CD4-positive, alpha-beta memory T cell (primary cell): ENCODE data around the gene FAM110D. TPM values are rescaled to one million over a fixed set of nuclear protein-coding genes. Genes with fewer than 3 reads are reported as not detected.

ENCODE experiments used
- CTCF ChIA-PET: fragments of 350-600 bp; sonication (Branson Sonifier 250); formaldehyde crosslinking; loops from one replicate; lab custom pipeline; 2021; ENCODE audit warnings: inconsistent platforms; ENCODE audit not compliant: partially characterized antibody; lab: Charles Lee
- POLR2A ChIA-PET: fragments of 350-600 bp; sonication (Branson Sonifier 250); formaldehyde crosslinking; loops from one replicate; lab custom pipeline; 2021; ENCODE audit not compliant: partially characterized antibody; lab: Charles Lee
- DNase-seq, 5 donors: peaks; one replicate each; pipeline versions ENCODE4 v3.0.0 to v3.0.0-alpha.2; 2020 to 2022; ENCODE audit warnings: mixed read lengths in 1 of 5
- H3K27ac ChIP-seq: one replicate; pipeline ENCODE4 v1.7.0; 2013; ENCODE audit warnings: low read depth, low read length
- H3K27me3 ChIP-seq: 2 replicates; pipeline ENCODE4 v1.7.0; 2013; ENCODE audit warnings: mild to moderate bottlenecking, low read length, moderate library complexity; ENCODE audit not compliant: insufficient read depth
- H3K36me3 ChIP-seq: 2 replicates; pipeline ENCODE4 v1.7.0; 2013; ENCODE audit warnings: mild to moderate bottlenecking, low read length, moderate library complexity; ENCODE audit not compliant: insufficient read depth
- H3K4me1 ChIP-seq: 2 replicates; pipeline ENCODE4 v1.7.0; 2013; ENCODE audit warnings: mild to moderate bottlenecking, low read length, moderate library complexity; ENCODE audit not compliant: insufficient read depth
- H3K4me3 ChIP-seq, 2 donors: one replicate each; pipeline ENCODE4 v1.7.0; 2013; ENCODE audit warnings: low read length in 2 of 2, mild to moderate bottlenecking in 1 of 2
- H3K9me3 ChIP-seq, 2 donors: one replicate each; pipeline ENCODE4 v1.7.0; 2013; ENCODE audit warnings: low read length in 2 of 2, control low read depth in 1 of 2; ENCODE audit not compliant: control insufficient read depth in 1 of 2
- H3K27ac Mint-ChIP-seq, 7 donors: one replicate each; pipeline ENCODE4 v1.8.0; 2020 to 2021; ENCODE audit warnings: mixed read lengths in 7 of 7, mild to moderate bottlenecking in 6 of 7, inconsistent platforms in 3 of 7, moderate library complexity in 3 of 7
- H3K27me3 Mint-ChIP-seq, 2 donors: one replicate each; pipeline ENCODE4 v1.8.0; 2020 to 2021; ENCODE audit warnings: mixed read lengths in 2 of 2
- H3K36me3 Mint-ChIP-seq, 2 donors: one replicate each; pipeline ENCODE4 v1.8.0; 2020 to 2021; ENCODE audit warnings: mixed read lengths in 2 of 2, inconsistent platforms in 1 of 2, mild to moderate bottlenecking in 1 of 2
- H3K4me1 Mint-ChIP-seq, 4 donors: one replicate each; pipeline ENCODE4 v1.8.0; 2020 to 2021; ENCODE audit warnings: mixed read lengths in 4 of 4, mild to moderate bottlenecking in 1 of 4
- H3K4me3 Mint-ChIP-seq, 8 donors: one replicate each; pipeline ENCODE4 v1.8.0; 2020 to 2021; ENCODE audit warnings: mixed read lengths in 8 of 8, mild to moderate bottlenecking in 7 of 8, moderate library complexity in 6 of 8, inconsistent platforms in 3 of 8
- H3K9me3 Mint-ChIP-seq, 8 donors: one replicate each; pipeline ENCODE4 v1.8.0; 2020 to 2021; ENCODE audit warnings: mixed read lengths in 8 of 8, mild to moderate bottlenecking in 5 of 8, inconsistent platforms in 3 of 8, moderate library complexity in 1 of 8
- intact Hi-C: fragments of 100-400 bp; cut with micrococcal nuclease; formaldehyde crosslinking; loops from one replicate; pipeline ENCODE4 v1.15.1; 2023
- polyA plus RNA-seq, 2 donors: library from polyadenylated mRNA; unstranded; fragments of 300-500 nt; fragmentation: Illumina TruSeq; gene quantifications; one replicate each; pipeline ENCODE4 v1.2.3, GENCODE V29; 2021
- total RNA-seq, 2 experiments: library from RNA; stranded (reverse); gene quantifications; one replicate each; pipeline ENCODE4 v1.2.3, GENCODE V29; 2021

FAM110D gene
- total and polyA plus RNA-seq, 4 experiments from 2014 or later: not detected

- POLR2A ChIA-PET: interaction anchor here (2.0 kb wide), 1 partner anchor 34 kb away, joined by 9 read pairs; the partner anchor contains the start of gene ZNF593
- CTCF ChIA-PET: interaction anchor here (0.7 to 2.7 kb wide), 5 partner anchors 13 to 72 kb away, joined by 3 to 19 read pairs (median 5); partner anchors contain the start of genes CATSPER4, CEP85 and ZNF593
- DNase-seq: no peak
These were observed 44.9 kb downstream of the FAM110D start for GRCh38 chr1:26203642-26204318.

GRCh38 chr1:26210147-26210870 is 51.4 kb downstream of the FAM110D start:
- Mint-ChIP-seq H3K27me3 (no peaks in the 10 kb centered on the region), H3K4me3 (no peak overlapping the region), H3K4me1 (no peaks in the 10 kb centered on the region), H3K27ac (peak overlapping the region in 4 of 7 donors; percentile 1 to 45 (median 8)), H3K36me3 (no peaks in the 10 kb centered on the region), H3K9me3 (no peaks in the 10 kb centered on the region)
- Histone ChIP-seq H3K4me1 (no peaks in the 10 kb centered on the region), H3K4me3 (no peak overlapping the region), H3K27me3 (no peaks in the 10 kb centered on the region), H3K36me3 (no peaks in the 10 kb centered on the region), H3K9me3 (no peaks in the 10 kb centered on the region), H3K27ac (no peak overlapping the region)
- intact Hi-C loops: no loop called here
- CTCF ChIA-PET: interaction anchor here (0.9 to 2.5 kb wide), 3 partner anchors 23 to 40 kb away, joined by 3 to 10 read pairs (median 3); partner anchors contain the start of genes CEP85 and ZNF593
- POLR2A ChIA-PET: no interaction called here
- DNase-seq: no peak

More at GRCh38 chr1:26203642-26204318, 44.9 kb downstream of the FAM110D start:
- no peak overlapping the region for H3K4me3 ChIP-seq
- no peaks in the 10 kb centered on the region for H3K27me3 ChIP-seq
- intact Hi-C loops: loop anchor here (2.0 kb wide), 1 partner anchor 31 kb away; the partner anchor contains the start of gene CEP85
- no peaks in the 10 kb centered on the region for H3K27me3 Mint-ChIP-seq
- no peak overlapping the region for H3K27ac ChIP-seq
- H3K27ac Mint-ChIP-seq: peak overlapping the region in 5 of 7 donors; percentile 1 to 98 (median 76)
- H3K9me3 Mint-ChIP-seq: no peaks in the 10 kb centered on the region
- no peaks in the 10 kb centered on the region for H3K36me3 Mint-ChIP-seq
- no peaks in the 10 kb centered on the region for H3K36me3 ChIP-seq
- H3K4me1 Mint-ChIP-seq: peaks cover 30 to 46% (median 37%) of the 10 kb centered on the region in 4 donors
- H3K9me3 ChIP-seq: no peaks in the 10 kb centered on the region
- peaks cover 32% of the 10 kb centered on the region for H3K4me1 ChIP-seq
- no peak overlapping the region for H3K4me3 Mint-ChIP-seq

- no peaks in the 10 kb centered on the region for H3K27me3 Mint-ChIP-seq
These were observed 53.8 kb downstream of the FAM110D start for GRCh38 chr1:26212726-26213125.

GRCh38 chr1:26213335-26213905 is 54.5 kb downstream of the FAM110D start:
- DNase-seq: no peak
- Histone ChIP-seq H3K36me3 (no peaks in the 10 kb centered on the region), H3K27ac (no peak overlapping the region), H3K9me3 (no peaks in the 10 kb centered on the region), H3K27me3 (no peaks in the 10 kb centered on the region), H3K4me1 (no peaks in the 10 kb centered on the region), H3K4me3 (no peak overlapping the region)
- Mint-ChIP-seq H3K27ac (no peak overlapping the region), H3K9me3 (no peaks in the 10 kb centered on the region), H3K4me1 (no peaks in the 10 kb centered on the region), H3K4me3 (no peak overlapping the region), H3K36me3 (no peaks in the 10 kb centered on the region), H3K27me3 (no peaks in the 10 kb centered on the region)
- ChIA-PET CTCF (interaction anchor here (0.7 kb wide), 2 partner anchors 21 to 108 kb away, joined by 3 read pairs; partner anchors contain the start of gene CEP85), POLR2A (no interaction called here)
- intact Hi-C loops: no loop called here

More at GRCh38 chr1:26212726-26213125, 53.8 kb downstream of the FAM110D start:
- no peaks in the 10 kb centered on the region for H3K36me3 Mint-ChIP-seq
- no peak overlapping the region for H3K4me3 ChIP-seq
- H3K36me3 ChIP-seq: no peaks in the 10 kb centered on the region
- intact Hi-C loops: no loop called here
- no peaks in the 10 kb centered on the region for H3K9me3 ChIP-seq
- no peak for DNase-seq
- no peaks in the 10 kb centered on the region for H3K4me1 Mint-ChIP-seq
- no peaks in the 10 kb centered on the region for H3K4me1 ChIP-seq
- no peak overlapping the region for H3K27ac Mint-ChIP-seq
- ChIA-PET CTCF (interaction anchor here (0.6 kb wide), 1 partner anchor 1207 kb away, joined by 3 read pairs; no protein-coding TSS in a partner anchor), POLR2A (no interaction called here)
- no peaks in the 10 kb centered on the region for H3K9me3 Mint-ChIP-seq
- H3K4me3 Mint-ChIP-seq: no peak overlapping the region
- no peaks in the 10 kb centered on the region for H3K27me3 ChIP-seq
- H3K27ac ChIP-seq: no peak overlapping the region

Other genes with a start within 250 kb of the FAM110D start
- gene PAFAH2, start 161.0 kb upstream of the FAM110D start, total RNA-seq: 10 to 100 TPM; 18.3 to 20.0 TPM
- 10 to 100 TPM; 10.1 to 12.3 TPM for gene PAFAH2, start 161.0 kb upstream of the FAM110D start, polyA plus RNA-seq
- gene EXTL1, start 137.3 kb upstream of the FAM110D start, total RNA-seq: under 1 TPM; 0.12 to 0.19 TPM
- not detected for gene EXTL1, start 137.3 kb upstream of the FAM110D start, polyA plus RNA-seq
- not detected for gene SLC30A2, start 113.0 kb upstream of the FAM110D start, total RNA-seq
- not detected for gene SLC30A2, start 113.0 kb upstream of the FAM110D start, polyA plus RNA-seq
- gene TRIM63, start 91.4 kb upstream of the FAM110D start, total RNA-seq: not detected
- not detected for gene TRIM63, start 91.4 kb upstream of the FAM110D start, polyA plus RNA-seq
- 10 to 100 TPM; 20.1 to 25.0 TPM for gene PDIK1L, start 47.3 kb upstream of the FAM110D start, total RNA-seq
- 1 to 10 TPM; 5.5 to 8.7 TPM for gene PDIK1L, start 47.3 kb upstream of the FAM110D start, polyA plus RNA-seq
- not detected for gene C1orf232, start 9.9 kb downstream of the FAM110D start, total RNA-seq
- not detected for gene C1orf232, start 9.9 kb downstream of the FAM110D start, polyA plus RNA-seq
- gene ZNF593, start 10.8 kb downstream of the FAM110D start, total RNA-seq: 10 to 100 TPM; 10.7 to 12.4 TPM
- gene ZNF593, start 10.8 kb downstream of the FAM110D start, polyA plus RNA-seq: 10 to 100 TPM; 21.6 to 32.9 TPM
- not detected for gene ZNF593OS, start 12.8 kb downstream of the FAM110D start, total RNA-seq
- gene ZNF593OS, start 12.8 kb downstream of the FAM110D start, polyA plus RNA-seq: under 1 TPM; 0.53 to 0.78 TPM
- 1 to 10 TPM; 3.4 to 4.5 TPM for gene CNKSR1, start 18.4 kb downstream of the FAM110D start, total RNA-seq
- 1 to 10 TPM in 1 of 2 donors, under 1 TPM in 1; 0.28 to 1.1 TPM for gene CNKSR1, start 18.4 kb downstream of the FAM110D start, polyA plus RNA-seq
- not detected for gene CATSPER4, start 31.5 kb downstream of the FAM110D start, total RNA-seq
- gene CATSPER4, start 31.5 kb downstream of the FAM110D start, polyA plus RNA-seq: not detected
- gene CEP85, start 75.1 kb downstream of the FAM110D start, total RNA-seq: 10 to 100 TPM; 20.4 to 21.9 TPM
- 1 to 10 TPM; 6.7 to 9.4 TPM for gene CEP85, start 75.1 kb downstream of the FAM110D start, polyA plus RNA-seq
- gene SH3BGRL3, start 121.0 kb downstream of the FAM110D start, total RNA-seq: 100 to 1,000 TPM; 293 to 305 TPM
- 1,000 to 10,000 TPM in 1 of 2 donors, 100 to 1,000 TPM in 1; 979 to 1,531 TPM for gene SH3BGRL3, start 121.0 kb downstream of the FAM110D start, polyA plus RNA-seq
- 100 to 1,000 TPM; 115 to 117 TPM for gene UBXN11, start 147.6 kb downstream of the FAM110D start, total RNA-seq
- gene UBXN11, start 147.6 kb downstream of the FAM110D start, polyA plus RNA-seq: 10 to 100 TPM; 13.3 to 17.4 TPM
- 1,000 to 10,000 TPM; 1,302 to 1,324 TPM for gene CD52, start 158.9 kb downstream of the FAM110D start, total RNA-seq
- over 10,000 TPM in 1 of 2 donors, 1,000 to 10,000 TPM in 1; 8,660 to 12,303 TPM for gene CD52, start 158.9 kb downstream of the FAM110D start, polyA plus RNA-seq
- gene CRYBG2, start 195.1 kb downstream of the FAM110D start, total RNA-seq: 1 to 10 TPM; 5.7 to 6.7 TPM
- gene CRYBG2, start 195.1 kb downstream of the FAM110D start, polyA plus RNA-seq: 1 to 10 TPM in 1 of 2 donors, under 1 TPM in 1; 0.27 to 3.8 TPM
- not detected for gene ZNF683, start 213.7 kb downstream of the FAM110D start, total RNA-seq
- gene ZNF683, start 213.7 kb downstream of the FAM110D start, polyA plus RNA-seq: under 1 TPM; 0.49 to 0.63 TPM